Upper lobe of right lung (tissue), 1 donor: Measurements from ENCODE around the gene PANX3. TPM values are rescaled to one million over a fixed set of nuclear protein-coding genes. Genes with fewer than 3 reads are reported as not detected.

ENCODE experiments used
- ATAC-seq: fragments of 200-7000 bp; cut with Tn5 transposase; one replicate; pipeline ENCODE4 v1.9.1; 2020; ENCODE audit warnings: mild to moderate bottlenecking, moderate library complexity
- DNase-seq: peaks from one replicate; pipeline ENCODE4 v3.0.0-alpha.2; 2020
- H3K27ac ChIP-seq: fragments of 200-600 bp; one replicate; pipeline ENCODE4 v1.8.0; 2022
- H3K27me3 ChIP-seq: fragments of 200-600 bp; one replicate; pipeline ENCODE4 v1.8.0; 2022; ENCODE audit warnings: mild to moderate bottlenecking
- H3K36me3 ChIP-seq: fragments of 200-600 bp; one replicate; pipeline ENCODE4 v1.8.0; 2022
- H3K4me1 ChIP-seq: fragments of 200-600 bp; one replicate; pipeline ENCODE4 v1.8.0; 2022
- H3K4me3 ChIP-seq: fragments of 200-600 bp; one replicate; pipeline ENCODE4 v1.8.0; 2022; ENCODE audit warnings: mild to moderate bottlenecking
- H3K9me3 ChIP-seq: fragments of 200-600 bp; one replicate; pipeline ENCODE4 v1.8.0; 2022
- intact Hi-C: fragments of 100-400 bp; cut with DNase I; formaldehyde crosslinking; loops from one replicate; pipeline ENCODE4 v1.11.0; 2022
- total RNA-seq: library from RNA; stranded (reverse); fragmentation: NEBNext Ultra II Directional; extraction: Animal tissue kit (Norgen Biotek cat#: 25700); gene quantifications from one replicate; pipeline ENCODE4 v1.2.1, GENCODE V29; 2021
- TF ChIP-seq, protein P1 (sequence below): fragments of 200-600 bp; IDR thresholded peaks from one replicate; pipeline ENCODE4 v1.8.0; 2022; ENCODE audit warnings: antibody characterized with exemption
- donor health status: DM: no; HTN: yes; CAD: no; lungs with severe emphysema.

Gene PANX3
- total RNA-seq, 1 donor from 2014 or later = not detected

DNA sequence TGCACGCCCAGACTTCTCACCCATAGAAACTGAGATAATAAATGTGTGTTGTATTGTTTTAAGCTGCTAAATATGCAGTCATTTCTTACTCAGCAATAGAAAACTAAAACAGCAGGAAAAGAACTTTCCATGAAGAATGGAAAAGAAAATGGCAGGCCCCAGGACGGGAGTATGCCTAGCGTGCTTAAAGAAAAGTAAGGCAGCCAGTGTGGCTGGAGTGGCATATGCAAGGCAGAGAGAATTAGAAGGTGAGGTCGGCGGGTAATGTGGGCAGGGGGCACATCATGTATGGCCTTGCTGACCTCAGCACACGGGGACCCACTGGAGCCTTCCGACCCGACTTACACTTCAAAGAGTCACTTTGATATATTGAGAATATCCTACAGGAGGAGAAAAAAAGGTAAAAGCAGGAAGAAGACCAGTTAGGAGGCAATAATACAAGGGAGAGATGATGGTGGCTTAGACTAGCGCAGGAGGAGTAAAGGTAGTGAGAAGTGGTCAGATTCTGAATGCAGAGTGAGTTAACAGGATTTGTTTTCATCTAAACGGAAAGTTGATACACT, 31.9 kb downstream of the PANX3 start:
- TF ChIP-seq, protein P1, sequence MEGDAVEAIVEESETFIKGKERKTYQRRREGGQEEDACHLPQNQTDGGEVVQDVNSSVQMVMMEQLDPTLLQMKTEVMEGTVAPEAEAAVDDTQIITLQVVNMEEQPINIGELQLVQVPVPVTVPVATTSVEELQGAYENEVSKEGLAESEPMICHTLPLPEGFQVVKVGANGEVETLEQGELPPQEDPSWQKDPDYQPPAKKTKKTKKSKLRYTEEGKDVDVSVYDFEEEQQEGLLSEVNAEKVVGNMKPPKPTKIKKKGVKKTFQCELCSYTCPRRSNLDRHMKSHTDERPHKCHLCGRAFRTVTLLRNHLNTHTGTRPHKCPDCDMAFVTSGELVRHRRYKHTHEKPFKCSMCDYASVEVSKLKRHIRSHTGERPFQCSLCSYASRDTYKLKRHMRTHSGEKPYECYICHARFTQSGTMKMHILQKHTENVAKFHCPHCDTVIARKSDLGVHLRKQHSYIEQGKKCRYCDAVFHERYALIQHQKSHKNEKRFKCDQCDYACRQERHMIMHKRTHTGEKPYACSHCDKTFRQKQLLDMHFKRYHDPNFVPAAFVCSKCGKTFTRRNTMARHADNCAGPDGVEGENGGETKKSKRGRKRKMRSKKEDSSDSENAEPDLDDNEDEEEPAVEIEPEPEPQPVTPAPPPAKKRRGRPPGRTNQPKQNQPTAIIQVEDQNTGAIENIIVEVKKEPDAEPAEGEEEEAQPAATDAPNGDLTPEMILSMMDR = no peak
- Histone ChIP-seq H3K4me1 (peaks cover 4% of the 10 kb centered on the region), H3K9me3 (no peaks in the 10 kb centered on the region), H3K4me3 (no peak overlapping the region), H3K36me3 (peaks cover 21% of the 10 kb centered on the region), H3K27me3 (no peaks in the 10 kb centered on the region), H3K27ac (no peak overlapping the region)
- ATAC-seq (no peak), DNase-seq (no peak)
- intact Hi-C loops = no loop called here

DNA sequence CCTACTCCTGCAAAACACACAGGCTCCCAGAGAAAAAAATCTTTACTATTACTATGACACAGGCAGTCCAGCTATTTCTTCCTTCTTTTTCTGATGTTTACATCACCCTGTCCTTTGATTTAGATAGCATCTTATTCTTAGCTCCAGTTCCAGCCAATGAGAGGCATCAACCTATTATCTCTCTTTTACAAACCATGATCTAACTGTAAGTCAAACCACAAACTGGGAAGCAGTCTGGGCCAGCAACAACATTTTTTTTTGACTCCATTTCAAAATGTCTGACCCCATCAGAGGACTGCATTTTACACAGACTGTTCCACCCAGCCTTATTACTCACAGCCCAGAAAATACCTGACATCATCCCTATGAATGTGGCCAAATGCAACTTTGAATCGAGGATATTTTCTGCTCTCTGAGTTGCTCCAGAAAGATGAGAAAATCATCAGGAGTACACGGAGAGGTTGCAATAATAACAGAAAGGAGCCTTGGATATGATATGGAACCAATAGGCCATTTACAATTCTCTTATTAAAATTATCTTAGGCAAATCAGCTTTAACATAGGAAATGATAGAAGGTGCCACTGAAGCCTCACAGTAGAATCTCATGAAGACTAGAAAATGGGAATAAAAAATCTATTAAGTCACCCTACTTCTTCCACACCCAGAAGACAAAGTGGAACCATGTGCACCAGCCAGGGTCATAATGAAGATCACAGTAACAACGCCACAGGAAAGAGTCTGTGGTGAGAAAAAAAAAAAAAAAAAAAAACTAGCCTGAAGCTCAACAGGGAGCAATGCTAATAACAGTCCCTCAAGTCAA, 32.6 kb downstream of the PANX3 start:
- Histone ChIP-seq H3K36me3 (peaks cover 14% of the 10 kb centered on the region), H3K27me3 (no peaks in the 10 kb centered on the region), H3K9me3 (no peaks in the 10 kb centered on the region), H3K4me1 (peaks cover 4% of the 10 kb centered on the region), H3K27ac (no peak overlapping the region), H3K4me3 (no peak overlapping the region)
- intact Hi-C loops = no loop called here
- TF ChIP-seq, protein P1 = no peak
- DNase-seq (no peak), ATAC-seq (no peak)

DNA sequence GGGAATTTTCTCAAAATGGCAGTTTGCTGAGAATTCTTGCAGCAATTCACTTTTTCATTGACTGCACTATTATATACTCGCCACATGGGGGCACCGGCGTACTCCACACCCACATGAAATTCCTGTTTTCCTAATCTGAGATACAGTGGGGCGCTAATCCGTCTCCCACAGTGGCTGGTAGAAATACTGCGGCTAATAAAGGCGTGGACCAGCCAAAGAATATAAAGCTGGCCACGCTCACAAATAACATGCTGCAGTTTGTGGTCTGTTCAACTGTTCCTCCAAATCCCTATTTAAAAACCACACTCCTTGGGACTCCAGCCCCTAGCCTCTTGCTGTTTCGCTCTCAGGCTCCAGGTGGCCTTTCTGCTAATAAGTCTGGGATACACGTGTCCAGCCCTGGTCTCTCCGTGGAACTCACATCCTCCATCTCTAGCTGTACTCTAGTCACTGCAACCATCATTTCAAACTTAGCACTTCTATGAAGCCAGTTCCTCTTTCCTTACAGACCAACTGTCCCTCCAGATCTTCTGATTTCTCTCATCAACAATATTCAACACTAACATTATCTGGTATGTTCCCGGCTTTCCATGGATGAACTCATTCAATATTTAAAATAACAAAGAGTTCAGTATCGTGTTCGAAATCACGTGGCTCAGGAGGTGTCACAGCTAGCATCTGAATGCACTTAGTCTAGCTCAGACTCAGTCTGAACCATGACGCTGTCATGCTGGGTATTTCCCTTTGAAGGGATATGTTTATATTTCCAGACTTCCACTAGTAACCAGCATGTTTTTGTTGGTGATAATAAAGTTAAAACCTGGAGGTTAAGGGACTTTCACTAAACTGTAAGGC, 33.4 kb downstream of the PANX3 start:
- TF ChIP-seq, protein P1 = peak; percentile 78
- Histone ChIP-seq H3K4me3 (no peak overlapping the region), H3K36me3 (peaks cover 8% of the 10 kb centered on the region), H3K27ac (no peak overlapping the region), H3K4me1 (peaks cover 4% of the 10 kb centered on the region), H3K9me3 (no peaks in the 10 kb centered on the region), H3K27me3 (no peaks in the 10 kb centered on the region)
- intact Hi-C loops = no loop called here
- ATAC-seq (peak; percentile 95), DNase-seq (peak; percentile 64)

DNA sequence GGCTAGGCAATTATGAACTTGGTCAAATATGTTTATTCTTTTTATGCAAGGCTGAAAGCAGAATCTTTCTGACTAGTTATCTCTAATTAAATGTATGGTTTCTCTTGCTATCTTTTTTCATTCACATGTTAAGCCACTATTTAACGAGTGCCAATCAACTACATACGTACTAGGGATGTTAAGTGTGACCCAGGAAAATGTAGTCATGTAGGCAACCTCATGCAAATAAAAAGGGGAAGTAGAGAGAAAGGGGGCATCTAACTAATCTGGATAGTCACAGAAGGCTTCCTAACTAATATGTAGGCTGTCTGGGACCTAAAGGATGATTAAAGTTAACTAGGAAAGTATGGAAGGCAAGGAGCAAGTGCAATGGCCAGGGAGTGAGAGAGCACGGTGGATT, 34.9 kb downstream of the PANX3 start:
- H3K36me3 ChIP-seq = peaks cover 16% of the 10 kb centered on the region
- H3K9me3 ChIP-seq = no peaks in the 10 kb centered on the region
- TF ChIP-seq, protein P1 = no peak
- DNase-seq = no peak
- H3K27me3 ChIP-seq = no peaks in the 10 kb centered on the region
- H3K27ac ChIP-seq = no peak overlapping the region
- intact Hi-C loops = no loop called here
- no peak for ATAC-seq
- H3K4me1 ChIP-seq = peaks cover 4% of the 10 kb centered on the region
- no peak overlapping the region for H3K4me3 ChIP-seq

DNA sequence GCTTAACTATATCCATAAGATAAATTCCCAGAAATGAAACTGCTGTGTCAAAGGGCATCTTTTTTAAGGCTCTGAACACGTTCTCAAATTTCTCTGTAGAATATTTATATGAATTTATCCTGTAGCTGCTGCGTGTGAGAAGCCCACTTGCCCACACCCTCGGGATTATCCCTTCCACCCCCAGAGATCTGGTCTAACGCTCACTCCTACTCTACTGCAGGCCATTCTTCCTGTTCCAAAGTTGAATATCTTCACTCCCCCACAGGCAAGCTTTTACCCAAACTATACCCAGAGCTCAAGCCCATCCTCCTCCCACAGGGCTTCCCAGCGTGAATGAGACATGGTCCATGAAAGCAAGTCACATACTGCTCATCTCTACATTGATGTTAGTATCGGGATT, 37.4 kb downstream of the PANX3 start:
- H3K36me3 ChIP-seq = peaks cover 24% of the 10 kb centered on the region
- DNase-seq (no peak), ATAC-seq (no peak)
- no peaks in the 10 kb centered on the region for H3K9me3 ChIP-seq
- TF ChIP-seq, protein P1 = no peak
- H3K27me3 ChIP-seq = no peaks in the 10 kb centered on the region
- no peak overlapping the region for H3K4me3 ChIP-seq
- intact Hi-C loops = no loop called here
- no peak overlapping the region for H3K27ac ChIP-seq
- H3K4me1 ChIP-seq = peaks cover 4% of the 10 kb centered on the region
